WERI-Rb-1 (cell line): ENCODE results near the gene SECISBP2.

ENCODE experiments used
- DNase-seq: peaks from one replicate; pipeline ENCODE4 v3.0.0-alpha.2; 2020
- H3K27ac ChIP-seq: fragments of 250-450 bp; sonication (Bioruptor Pico); 2 replicates; pipeline ENCODE4 v1.5.1; 2020; ENCODE audit warnings: mild to moderate bottlenecking, moderate library complexity
- H3K27me3 ChIP-seq: fragments of 250-450 bp; sonication (Bioruptor Pico); 2 replicates; pipeline ENCODE4 v1.5.1; 2021; ENCODE audit warnings: mild to moderate bottlenecking, low read depth, moderate library complexity; ENCODE audit not compliant: insufficient read depth, severe bottlenecking
- H3K36me3 ChIP-seq: fragments of 250-450 bp; sonication (Bioruptor Pico); 2 replicates; pipeline ENCODE4 v1.5.1; 2020; ENCODE audit warnings: mild to moderate bottlenecking, moderate library complexity
- H3K4me3 ChIP-seq: 2 replicates; pipeline ENCODE4 v1.5.1; 2011; ENCODE audit warnings: low read depth, mild to moderate bottlenecking, control low read depth, low read length
- H3K9me3 ChIP-seq: fragments of 250-450 bp; sonication (Bioruptor Pico); 2 replicates; pipeline ENCODE4 v1.5.1; 2021; ENCODE audit warnings: mild to moderate bottlenecking, moderate library complexity; ENCODE audit not compliant: severe bottlenecking
- CTCF ChIP-seq: IDR thresholded peaks from 2 replicates; pipeline ENCODE4 v1.5.1; 2011; ENCODE audit warnings: low read depth, mild to moderate bottlenecking, control low read depth, inconsistent platforms, low read length

SECISBP2 gene

GRCh38 chr9:89361816-89362646 is 43.7 kb downstream of the SECISBP2 start:
- Histone ChIP-seq H3K27me3 (no peaks in the 10 kb centered on the region), H3K27ac (no peak overlapping the region), H3K4me3 (no peak overlapping the region), H3K9me3 (no peaks in the 10 kb centered on the region), H3K36me3 (peaks cover 42% of the 10 kb centered on the region)
- no peak for DNase-seq
- TF ChIP-seq CTCF = no peak

GRCh38 chr9:89362647-89363310 is 44.5 kb downstream of the SECISBP2 start:
- Histone ChIP-seq H3K4me3 (no peak overlapping the region), H3K27ac (no peak overlapping the region), H3K36me3 (peaks cover 37% of the 10 kb centered on the region), H3K27me3 (no peaks in the 10 kb centered on the region), H3K9me3 (no peaks in the 10 kb centered on the region)
- no peak for TF ChIP-seq CTCF
- no peak for DNase-seq

GRCh38 chr9:89363311-89363670 is 45.0 kb downstream of the SECISBP2 start:
- Histone ChIP-seq H3K27ac (no peak overlapping the region), H3K36me3 (peaks cover 34% of the 10 kb centered on the region), H3K27me3 (no peaks in the 10 kb centered on the region), H3K4me3 (no peak overlapping the region), H3K9me3 (no peaks in the 10 kb centered on the region)
- TF ChIP-seq CTCF = no peak
- DNase-seq = no peak

GRCh38 chr9:89363921-89364665 is 45.8 kb downstream of the SECISBP2 start:
- no peak for TF ChIP-seq CTCF
- peaks cover 26% of the 10 kb centered on the region for H3K36me3 ChIP-seq
- H3K4me3 ChIP-seq = no peak overlapping the region
- H3K27ac ChIP-seq = peak overlapping the region; percentile 59
- no peak for DNase-seq
- H3K27me3 ChIP-seq = no peaks in the 10 kb centered on the region
- no peaks in the 10 kb centered on the region for H3K9me3 ChIP-seq

GRCh38 chr9:89364666-89365531 is 46.6 kb downstream of the SECISBP2 start:
- H3K36me3 ChIP-seq = peaks cover 21% of the 10 kb centered on the region
- TF ChIP-seq CTCF = no peak

More at GRCh38 chr9:89364666-89365531, 46.6 kb downstream of the SECISBP2 start:
- Histone ChIP-seq H3K9me3 (no peaks in the 10 kb centered on the region), H3K27me3 (no peaks in the 10 kb centered on the region), H3K27ac (peak overlapping the region; percentile 59), H3K4me3 (no peak overlapping the region)
- DNase-seq = peak; percentile 72
